Measurements from ENCODE around the gene PKMYT1.

The PKMYT1 gene

GRCh38 chr16:2992383-2993081, 12.3 kb upstream of the PKMYT1 start:
- DNase-seq = no peak

DNA sequence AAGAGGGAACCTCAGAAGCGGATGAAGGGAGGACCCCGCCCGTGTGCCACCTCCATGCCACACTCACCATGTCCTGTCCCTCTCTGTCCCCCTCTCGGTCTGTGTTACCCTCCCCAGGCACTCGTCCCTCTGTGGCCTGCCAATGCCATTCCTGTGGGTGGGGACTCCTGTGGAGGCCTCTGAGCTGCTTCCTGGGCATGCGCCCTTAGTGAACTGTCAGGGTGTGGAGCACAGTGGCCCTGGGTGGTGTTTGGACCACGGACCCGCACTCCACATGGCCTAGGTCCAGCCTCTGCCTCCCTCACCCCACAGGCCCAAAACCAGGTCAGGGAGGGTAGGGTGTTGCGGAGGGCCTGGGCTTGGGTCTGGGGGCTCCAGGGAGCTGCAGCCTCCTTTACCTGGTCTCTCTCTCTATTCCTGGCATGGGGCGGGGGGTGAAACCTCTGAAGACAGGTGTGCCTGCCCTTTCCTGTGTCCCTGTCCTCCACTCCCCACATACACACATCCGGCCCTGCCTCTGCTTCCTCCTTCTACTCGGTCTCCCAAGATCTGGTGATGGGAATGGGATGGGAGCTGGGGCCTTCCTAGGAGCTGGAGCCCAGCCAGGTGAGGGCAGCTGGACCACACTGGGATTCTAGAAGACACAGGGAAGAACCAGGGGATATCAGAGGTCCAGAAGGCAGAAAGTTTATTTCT, 11.5 kb upstream of the PKMYT1 start:
- DNase-seq = no peak

DNA sequence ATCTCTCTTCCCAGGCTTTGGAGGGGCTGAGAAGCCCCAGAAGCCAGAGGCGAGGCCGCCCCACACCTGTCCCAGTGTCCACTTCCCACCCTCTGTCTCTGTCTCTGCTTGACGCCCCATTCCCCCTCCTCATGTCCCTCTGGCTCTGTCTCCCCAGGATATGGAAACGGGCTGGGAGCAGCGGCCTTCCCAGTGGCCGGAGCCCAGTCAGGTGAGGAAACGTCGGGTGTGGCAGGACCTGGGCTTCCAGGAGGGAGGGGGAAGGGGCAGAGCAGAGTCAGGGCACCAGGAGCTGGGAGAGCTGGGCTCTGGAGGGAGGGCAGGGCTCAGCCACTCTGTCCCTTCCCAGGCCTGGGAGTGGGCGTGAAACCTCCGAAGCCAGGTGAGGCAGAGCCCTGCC, 10.6 kb upstream of the PKMYT1 start:
- DNase-seq = no peak

DNA sequence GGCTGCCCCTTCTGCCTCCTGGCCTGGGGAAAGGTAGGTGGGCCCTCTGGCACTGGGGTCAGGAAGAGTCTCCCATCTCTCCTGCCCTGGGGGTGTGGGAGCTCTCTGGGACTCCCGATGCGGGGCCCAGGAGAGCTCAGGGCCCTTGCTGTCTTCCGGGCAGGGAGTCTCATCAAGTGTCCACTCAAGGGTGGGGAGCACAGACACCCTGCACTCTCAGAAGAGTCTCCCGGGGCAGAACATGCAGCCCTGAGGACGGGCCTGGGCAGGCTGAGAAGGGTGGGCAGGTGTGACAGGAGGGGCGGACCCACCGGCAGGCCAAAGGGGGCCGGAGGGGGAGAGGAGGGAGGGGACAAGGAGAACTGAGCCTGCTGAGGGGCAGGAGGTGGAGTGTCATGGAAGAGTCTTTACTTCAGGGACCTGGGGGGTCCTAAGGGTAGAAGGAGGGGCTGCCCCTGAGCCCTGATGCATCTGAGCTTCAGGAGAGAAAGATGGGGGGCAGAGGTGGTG, 8.4 kb upstream of the PKMYT1 start:
- no peak for DNase-seq

DNA sequence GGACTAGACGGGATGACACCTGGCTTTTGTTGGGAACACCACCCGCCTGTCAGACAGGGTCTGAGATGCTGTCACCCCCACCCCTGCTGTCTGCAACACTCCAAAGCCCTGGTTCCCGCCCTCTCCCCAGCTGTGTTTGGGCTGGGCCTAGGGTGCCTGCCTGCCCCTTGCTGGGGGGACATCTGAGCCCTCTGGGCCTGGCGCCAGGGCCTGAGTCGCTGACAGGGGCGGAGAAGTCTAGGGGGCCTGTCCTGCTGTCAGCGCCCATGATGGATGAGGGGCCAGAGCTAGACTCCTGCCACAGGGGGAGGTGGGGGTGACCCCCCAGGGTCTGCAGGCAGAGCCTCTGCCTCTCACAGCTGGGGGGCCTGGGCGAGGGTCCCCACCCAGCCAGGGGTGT, 7.6 kb upstream of the PKMYT1 start:
- no peak for DNase-seq

DNA sequence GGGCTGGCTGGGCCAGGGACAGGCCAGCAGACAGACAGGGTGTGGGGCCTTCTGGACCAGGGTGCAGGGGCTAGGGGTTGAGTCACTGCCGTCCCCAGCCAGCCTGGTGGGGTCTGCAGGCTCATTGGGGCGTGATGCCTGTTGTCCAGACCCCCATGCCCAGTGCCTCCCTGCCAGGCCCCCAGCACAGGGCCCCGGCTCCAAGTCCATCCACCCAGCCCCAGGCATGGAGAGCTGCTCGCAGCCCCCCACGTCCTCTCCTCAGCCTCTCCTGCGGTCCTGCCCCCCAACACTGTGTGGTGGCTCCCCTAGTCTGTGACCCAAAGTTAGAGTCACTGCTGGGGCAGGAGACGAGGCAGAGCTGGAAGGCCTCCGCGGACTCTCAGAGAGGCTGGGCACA, 7.0 kb upstream of the PKMYT1 start:
- no peak for DNase-seq

GRCh38 chr16:2986623-2987188, 6.5 kb upstream of the PKMYT1 start:
- no peak for DNase-seq

DNA sequence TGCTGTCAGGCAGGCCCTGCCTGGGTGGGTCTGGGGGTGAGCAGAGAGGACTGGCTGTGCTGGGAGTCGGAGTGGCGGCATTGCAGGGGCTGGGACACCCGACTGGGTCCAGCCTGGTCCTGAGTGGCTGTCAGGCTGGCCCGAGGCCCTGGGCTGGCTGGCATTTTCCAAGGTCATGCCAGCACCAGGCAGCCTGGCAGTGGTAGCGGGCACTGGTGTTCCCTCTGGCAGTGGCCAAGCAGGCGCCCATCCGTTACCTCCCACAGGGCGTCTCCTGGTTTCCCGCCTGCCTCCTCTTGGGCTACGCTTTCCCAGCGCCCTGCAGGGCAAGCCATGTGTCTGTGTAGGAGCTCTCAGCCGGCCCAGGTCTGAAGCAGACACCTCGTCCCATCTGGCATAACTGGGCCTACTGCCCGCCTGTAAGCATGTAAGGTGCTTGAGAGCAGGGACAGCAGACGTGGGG, 5.7 kb upstream of the PKMYT1 start:
- no peak for DNase-seq

- no peak for DNase-seq
Measured at GRCh38 chr16:2985462-2985861, 5.2 kb upstream of the PKMYT1 start.

DNA sequence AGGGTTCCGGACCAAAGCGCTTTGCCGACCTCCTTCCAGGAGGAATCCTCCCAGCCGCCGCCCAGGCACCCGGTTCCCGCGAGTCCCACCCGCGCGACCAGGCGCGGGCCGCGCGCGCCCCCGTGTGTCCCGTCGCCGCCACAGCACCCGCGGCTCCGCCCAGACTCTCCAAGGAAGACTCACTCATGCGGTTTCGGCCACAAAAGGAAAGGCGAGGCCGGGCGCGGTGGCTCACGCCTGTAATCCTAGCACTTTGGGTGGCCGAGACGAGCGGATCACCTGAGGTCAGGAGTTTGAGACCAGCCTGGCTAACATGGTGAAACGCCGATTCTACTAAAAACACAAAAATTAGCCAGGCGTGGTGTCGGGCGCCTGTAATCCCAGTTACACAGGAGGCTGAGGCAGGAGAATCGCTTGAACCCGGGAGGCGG, 3.5 kb upstream of the PKMYT1 start:
- no peak for DNase-seq

DNA sequence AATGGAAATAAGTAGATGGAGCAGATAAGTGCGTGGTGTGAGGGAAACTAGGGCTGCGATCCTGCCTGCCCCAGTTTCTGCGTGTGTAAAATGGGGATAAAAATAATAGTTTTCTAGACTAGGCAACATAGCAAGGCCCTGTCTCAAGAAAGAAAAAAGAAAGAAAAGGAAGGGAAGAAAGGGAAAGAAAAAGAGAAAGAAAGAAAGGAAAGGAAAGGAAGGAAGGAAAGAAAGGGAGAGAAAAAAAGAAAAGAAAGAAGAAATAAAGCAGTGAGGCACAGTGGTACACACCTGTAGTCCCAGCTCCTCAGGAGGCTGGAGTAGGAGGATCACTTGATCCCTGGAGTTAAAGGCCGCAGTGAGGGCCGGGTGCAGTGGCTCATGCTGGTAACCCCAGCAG, 2.2 kb upstream of the PKMYT1 start:
- no peak for DNase-seq

DNA sequence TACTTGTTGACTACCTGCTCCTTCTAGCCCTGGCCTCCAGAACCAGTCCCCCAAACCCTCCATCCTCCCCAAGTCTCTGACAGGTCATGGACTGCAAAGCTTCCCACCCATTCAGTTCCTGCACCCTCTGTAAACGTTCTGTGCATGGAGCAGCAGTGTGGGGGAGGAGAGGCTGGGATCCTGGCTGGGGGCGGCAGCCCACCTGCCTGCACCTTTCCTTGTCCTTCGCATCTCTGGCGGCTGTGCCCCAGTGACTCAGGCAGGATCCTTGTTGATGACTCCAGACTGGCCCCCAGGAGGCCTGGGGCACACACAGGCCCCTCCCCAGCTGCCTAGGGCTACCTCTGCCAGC, 1.6 kb upstream of the PKMYT1 start:
- DNase-seq = no peak

DNA sequence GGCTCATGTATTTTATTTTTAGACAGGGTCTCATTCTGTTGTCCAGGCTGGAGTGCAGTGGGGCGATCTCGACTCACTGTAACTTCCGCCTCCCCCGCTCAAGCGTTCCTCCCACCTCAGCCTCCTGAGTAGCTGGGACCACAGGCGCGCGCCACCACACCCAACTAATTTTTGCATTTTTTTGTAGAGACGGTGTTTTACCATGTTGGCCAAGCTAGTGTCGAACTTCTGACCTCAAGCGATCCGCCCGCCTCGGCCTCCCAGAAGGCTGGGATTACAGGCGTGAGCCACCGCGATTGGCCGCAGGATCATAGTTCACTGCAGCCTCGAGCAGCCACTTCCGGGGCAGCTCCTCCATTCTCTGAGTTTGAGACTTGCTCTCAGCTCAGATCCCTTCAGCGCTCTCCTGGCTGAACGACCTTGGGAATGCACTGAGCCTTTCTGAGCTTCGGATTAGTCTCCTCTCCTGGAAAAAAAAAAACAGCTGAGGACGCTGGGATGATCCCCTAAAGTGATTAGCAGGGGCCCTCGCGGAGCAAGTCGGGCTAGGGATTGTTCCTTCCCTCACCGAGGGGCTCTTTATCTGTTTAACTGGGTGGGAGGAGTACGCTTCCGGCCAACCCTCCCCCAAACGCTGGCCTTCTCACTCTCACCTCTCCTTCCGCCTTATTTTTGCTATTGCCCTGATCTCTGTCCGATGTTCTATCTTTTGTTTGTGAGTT, 1.1 kb upstream of the PKMYT1 start:
- DNase-seq = no peak

DNA sequence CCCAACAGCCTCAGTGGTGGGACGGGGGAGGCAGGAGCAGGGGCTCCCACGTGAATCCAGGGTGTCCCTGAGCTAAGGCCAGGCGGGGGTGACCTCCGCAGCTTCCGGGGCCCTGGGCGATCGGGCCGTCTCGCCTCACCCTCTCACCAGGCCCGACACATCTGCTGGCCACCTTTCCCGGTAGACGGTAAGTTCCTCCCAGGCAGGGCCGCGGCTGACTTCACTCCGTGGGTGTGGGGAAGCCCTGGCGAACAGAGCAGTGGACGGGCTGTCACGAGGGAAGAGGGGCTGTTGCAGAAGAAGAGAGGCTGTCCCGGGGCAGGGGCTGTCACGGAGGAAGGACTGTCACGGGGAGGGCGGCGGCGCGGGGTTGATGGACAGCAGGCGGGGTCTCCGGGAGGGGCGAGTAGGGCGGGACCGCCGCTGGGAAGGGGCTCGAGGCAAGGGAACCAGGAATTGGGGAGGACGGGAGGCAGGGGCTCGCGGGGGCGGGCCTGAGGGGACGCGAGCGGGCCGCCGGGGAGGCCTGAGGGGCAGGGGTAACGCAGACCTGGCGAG, 498 bp downstream of the PKMYT1 start:
- no peak for DNase-seq

DNA sequence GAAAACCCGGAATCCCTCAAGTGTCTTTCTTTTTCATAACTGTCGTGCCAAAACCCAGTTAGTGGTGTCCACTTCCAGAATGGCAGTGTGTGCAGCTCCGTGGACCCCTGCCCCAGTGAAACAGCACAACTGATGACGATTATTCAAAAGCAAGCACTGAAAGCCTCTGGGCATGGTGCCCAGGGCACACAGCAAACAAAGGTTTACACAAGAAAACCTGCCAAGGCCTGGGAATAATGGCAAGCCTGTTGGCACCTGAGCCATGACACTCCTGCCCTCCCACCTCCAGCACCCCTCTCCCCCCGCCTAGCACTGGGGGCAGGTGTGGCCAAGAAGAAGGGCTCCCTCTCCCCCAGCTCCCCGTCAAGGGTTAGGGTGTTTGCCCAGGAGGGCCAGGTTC, 2.8 kb downstream of the PKMYT1 start:
- DNase-seq = no peak

DNA sequence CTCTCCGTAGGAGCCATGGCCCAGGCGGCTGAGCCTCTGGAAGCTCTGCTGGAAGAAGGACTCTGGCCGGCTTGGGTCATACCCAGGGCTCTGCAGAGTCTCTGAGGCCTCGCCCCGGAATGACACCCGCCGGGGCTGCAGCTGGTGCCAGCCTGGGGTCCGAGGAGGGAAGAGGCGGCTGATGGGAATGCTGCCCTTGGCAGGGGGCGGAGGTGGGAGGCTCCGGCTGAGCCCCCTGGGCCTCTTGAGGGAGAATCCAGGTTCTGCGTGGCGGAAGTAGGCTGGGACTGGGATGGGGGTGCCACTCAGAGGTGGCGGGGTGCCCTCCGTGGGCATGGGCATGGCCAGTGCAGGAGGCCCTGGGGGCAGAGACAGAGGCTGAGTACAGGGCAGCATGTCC, 3.6 kb downstream of the PKMYT1 start:
- no peak for DNase-seq

GRCh38 chr16:2976201-2976600, 4.0 kb downstream of the PKMYT1 start:
- no peak for DNase-seq

- DNase-seq = no peak
Measured at GRCh38 chr16:2975161-2975795, 5.0 kb downstream of the PKMYT1 start.

DNA sequence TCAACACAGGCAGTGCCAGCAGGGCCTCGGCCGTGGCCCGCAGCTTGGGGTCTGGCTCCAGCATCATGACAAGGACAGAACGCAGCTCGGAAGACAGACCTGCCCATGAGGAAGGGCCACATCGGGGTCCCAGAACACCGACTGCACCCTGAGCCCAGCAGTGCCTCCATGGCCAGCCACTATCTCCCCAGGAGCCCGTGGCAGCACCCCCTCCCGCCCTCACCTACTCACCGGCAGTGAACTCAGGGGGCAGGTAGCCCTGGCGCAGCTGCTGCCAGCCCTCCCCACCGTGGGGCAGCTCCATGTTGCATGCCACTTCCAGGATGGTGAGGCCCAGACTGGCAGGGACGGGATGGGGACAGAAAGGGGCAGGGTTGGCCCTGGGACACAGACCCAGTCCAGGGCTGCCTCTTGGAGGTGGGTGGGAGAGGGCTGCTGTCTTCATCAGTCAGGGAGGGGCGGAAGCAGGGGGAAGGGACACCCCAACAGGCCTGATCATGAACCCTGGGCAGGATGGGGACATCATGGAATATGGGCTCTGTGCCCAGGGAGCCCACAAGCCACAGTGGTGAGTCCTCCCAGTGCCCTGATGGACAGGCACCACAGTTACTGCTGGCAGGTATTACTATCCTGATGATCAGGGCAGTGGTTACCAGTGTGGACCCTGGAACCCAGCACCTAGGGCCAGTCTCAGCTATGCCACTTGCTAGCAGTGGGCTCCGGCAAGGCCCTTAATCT, 5.8 kb downstream of the PKMYT1 start:
- no peak for DNase-seq

- no peak for DNase-seq
Measured at GRCh38 chr16:2973605-2974318, 6.5 kb downstream of the PKMYT1 start.

DNA sequence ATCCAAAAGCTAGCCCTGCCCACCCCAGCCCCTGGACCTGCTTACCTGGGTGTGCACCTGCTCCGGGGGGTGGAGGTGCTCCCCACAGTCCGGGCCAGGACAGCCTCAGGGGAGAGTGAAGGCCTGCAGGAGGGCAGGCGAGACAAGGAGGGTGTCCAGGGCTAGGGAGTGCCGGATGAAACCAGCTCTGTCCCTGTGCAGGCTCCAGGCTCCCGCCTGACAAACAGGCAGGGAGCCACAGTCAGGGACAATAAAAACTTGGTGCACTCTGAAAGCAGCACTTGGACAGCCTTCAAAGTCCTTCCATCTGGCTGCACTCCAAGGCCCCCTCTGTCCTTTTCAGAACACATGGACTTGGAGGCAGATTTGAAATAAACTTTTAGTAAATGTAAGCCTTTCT, 7.2 kb downstream of the PKMYT1 start:
- DNase-seq = no peak
